ENCODE results near the gene CDH23. TPM values are rescaled to one million over a fixed set of nuclear protein-coding genes. Genes with fewer than 3 reads are reported as not detected.
A peak's percentile ranks its signal among the peaks of the same experiment; 100 is the strongest.

The CDH23 gene
- total and polyA plus RNA-seq, 9 of the 15 experiments (the other 6 are each of a cell fraction or from before 2014, with no cell fraction given) = 0.18 to 1.2 (median 0.47) TPM

DNA sequence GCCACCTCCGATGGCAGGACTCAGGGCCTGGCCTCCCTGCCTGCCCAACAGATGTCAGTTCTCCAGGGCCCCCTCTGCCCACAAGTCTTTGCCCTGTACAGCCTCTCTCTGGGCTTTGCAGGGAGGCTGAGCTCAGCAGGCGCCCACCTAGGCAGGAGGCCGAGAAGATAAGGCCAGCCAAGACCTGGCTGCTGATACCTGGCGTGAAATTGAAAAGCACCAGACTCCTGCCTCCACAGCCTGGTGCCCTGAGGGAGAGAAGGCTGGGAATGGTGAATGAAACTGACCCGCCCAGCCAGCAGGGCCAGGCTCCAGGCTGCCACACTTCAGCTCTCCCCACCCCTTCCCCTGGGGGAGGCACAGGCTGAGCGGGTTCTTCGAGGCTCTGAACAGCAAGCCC lies 145.8 kb downstream of the CDH23 start:
- WGBS (ENCODE audit: insufficient coverage, low coverage, missing lambda C conversion rate) = 17% methylated on average over 7 of the region's 7 CpGs
- ATAC-seq = no peak
- no peaks in the 10 kb centered on the region for H3K79me2 ChIP-seq (ENCODE audit: control insufficient read depth, insufficient read depth, low read length)
- H3K4me1 ChIP-seq (replicated peaks in 1 of 2; ENCODE audit: control insufficient read depth in 2 of 2, insufficient read depth in 2 of 2, low read length in 2 of 2) = peaks cover 5 to 13% of the 10 kb centered on the region in 2 experiments; a peak in 2 of 5 replicates
- in situ Hi-C loops (cut with MboI) (no loop called here), intact Hi-C loops (cut with micrococcal nuclease) (no loop called here)
- no peak overlapping the region for H3K4me3 ChIP-seq
- ChIA-PET POLR2A (interaction anchor here (1.1 kb wide), 1 partner anchor 9 kb away, joined by 3 read pairs; no protein-coding TSS in a partner anchor), CTCF (ENCODE audit: low intra/inter-chr PET ratio) (interaction anchor here (0.6 kb wide), 1 partner anchor 139 kb away, joined by 3 read pairs; no protein-coding TSS in a partner anchor)
- TF ChIP-seq, protein P1, sequence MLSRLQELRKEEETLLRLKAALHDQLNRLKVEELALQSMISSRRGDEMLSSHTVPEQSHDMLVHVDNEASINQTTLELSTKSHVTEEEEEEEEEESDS (CRISPR knock-in tag; IDR thresholded peaks at IDR 0.05) = no peak
- H3K27me3 ChIP-seq (ENCODE audit: control insufficient read depth in 2 of 2, insufficient read depth in 2 of 2, low read length in 2 of 2) = peaks cover 21 to 73% of the 10 kb centered on the region in 2 experiments
- H3K9me3 ChIP-seq (replicated peaks; ENCODE audit: control insufficient read depth, insufficient read depth, low read depth, low read length) = no peaks in the 10 kb centered on the region
- no peak overlapping the region for H2AFZ ChIP-seq (ENCODE audit: low read depth, low read length)
- no TSS peak for BruUV-seq (replicated peaks)
- FAIRE-seq = no peak
- H3K4me2 ChIP-seq (ENCODE audit: insufficient read depth, low read length) = no peak overlapping the region
- H3K36me3 ChIP-seq (ENCODE audit: control insufficient read depth, insufficient read depth, low read length) = no peaks in the 10 kb centered on the region
- DNase-seq (ENCODE audit: extremely low read depth in 1 of 4, low spot score in 3 of 4) = no peak
- no peak overlapping the region for H3K27ac ChIP-seq (ENCODE audit: extremely low read depth, low read depth, low read length)
- H4K20me1 ChIP-seq (replicated peaks; ENCODE audit: control insufficient read depth, insufficient read depth, low read length) = 0 out of 2 replicates have a peak, but pooled peaks cover 4% of the 10 kb centered on the region
- H3K9me1 ChIP-seq (ENCODE audit: control insufficient read depth, insufficient read depth, low read length) = no peaks in the 10 kb centered on the region
- H3K9ac ChIP-seq (ENCODE audit: insufficient read depth in 1 of 2, low read depth in 2 of 2, low read length in 2 of 2) = peak overlapping the region in 1 of 2 experiments; percentile 1; a peak in 1 of 4 replicates

DNA sequence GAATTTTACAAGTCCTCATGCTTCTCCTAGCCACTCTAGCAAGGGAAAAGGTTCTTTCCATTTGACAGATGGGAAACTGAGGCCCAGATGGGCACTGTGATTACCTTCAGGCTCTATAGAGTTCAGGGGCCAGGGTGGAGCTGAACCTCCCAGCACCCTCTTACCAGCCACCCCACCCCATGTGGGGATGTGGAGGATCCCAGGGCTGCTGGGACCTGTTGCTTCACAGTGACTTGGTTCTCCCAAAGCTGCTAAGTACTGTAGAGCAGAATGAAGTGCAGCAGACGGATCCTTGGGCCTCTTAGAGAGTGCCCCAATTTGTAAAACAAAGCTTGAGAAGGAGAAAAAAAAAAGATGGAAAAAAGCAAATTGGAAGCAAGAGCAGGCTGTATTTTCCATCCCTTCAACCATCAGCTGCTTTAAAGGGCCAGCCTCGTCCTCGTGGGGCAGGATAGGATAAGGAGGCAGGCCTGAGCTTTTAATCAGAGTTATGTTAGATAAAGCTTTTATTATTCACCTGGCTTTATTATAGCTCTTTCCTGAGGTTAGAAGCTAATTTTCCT lies 147.0 kb downstream of the CDH23 start:
- no peak overlapping the region for H2AFZ ChIP-seq (ENCODE audit: low read depth, low read length)
- in situ Hi-C loops (cut with MboI) (no loop called here), intact Hi-C loops (cut with micrococcal nuclease) (no loop called here)
- FAIRE-seq (peak; percentile 48), DNase-seq (ENCODE audit: extremely low read depth in 1 of 4, low spot score in 3 of 4) (no peak), ATAC-seq (no peak)
- no TSS peak for BruUV-seq (replicated peaks)
- POLR2A ChIA-PET = interaction anchor here (0.6 to 1.3 kb wide), 8 partner anchors 9 to 225 kb away, joined by 3 to 5 read pairs (median 3); no protein-coding TSS in a partner anchor
- H3K9me3 ChIP-seq (replicated peaks; ENCODE audit: control insufficient read depth, insufficient read depth, low read depth, low read length) = no peaks in the 10 kb centered on the region
- no peak overlapping the region for H3K27ac ChIP-seq (ENCODE audit: extremely low read depth, low read depth, low read length)
- H3K27me3 ChIP-seq (ENCODE audit: control insufficient read depth in 2 of 2, insufficient read depth in 2 of 2, low read length in 2 of 2) = peaks cover 21 to 65% of the 10 kb centered on the region in 2 experiments
- CTCF ChIA-PET (ENCODE audit: low intra/inter-chr PET ratio) = interaction anchor here (0.6 kb wide), 1 partner anchor 48 kb away, joined by 3 read pairs; no protein-coding TSS in a partner anchor
- H4K20me1 ChIP-seq (replicated peaks; ENCODE audit: control insufficient read depth, insufficient read depth, low read length) = 0 out of 2 replicates have a peak, but pooled peaks cover 4% of the 10 kb centered on the region
- WGBS (ENCODE audit: insufficient coverage, low coverage, missing lambda C conversion rate) = 15% methylated on average over 3 of the region's 3 CpGs
- H3K9me1 ChIP-seq (ENCODE audit: control insufficient read depth, insufficient read depth, low read length) = no peaks in the 10 kb centered on the region
- no peak overlapping the region for H3K4me2 ChIP-seq (ENCODE audit: insufficient read depth, low read length)
- no peaks in the 10 kb centered on the region for H3K79me2 ChIP-seq (ENCODE audit: control insufficient read depth, insufficient read depth, low read length)
- no peak overlapping the region for H3K9ac ChIP-seq (ENCODE audit: insufficient read depth in 1 of 2, low read depth in 2 of 2, low read length in 2 of 2)
- no peaks in the 10 kb centered on the region for H3K36me3 ChIP-seq (ENCODE audit: control insufficient read depth, insufficient read depth, low read length)
- no peak overlapping the region for H3K4me3 ChIP-seq
- H3K4me1 ChIP-seq (replicated peaks in 1 of 2; ENCODE audit: control insufficient read depth in 2 of 2, insufficient read depth in 2 of 2, low read length in 2 of 2) = peaks cover 13 to 22% of the 10 kb centered on the region in 2 experiments; a peak in 4 of 5 replicates
- TF ChIP-seq TCF7 (IDR thresholded peaks at IDR 0.05; ENCODE audit: borderline replicate concordance) (no peak), POU5F1 (IDR thresholded peaks at IDR 0.05; ENCODE audit: borderline replicate concordance, low read depth, low read length, partially characterized antibody) (no peak), SP1 (CRISPR knock-in tag; IDR thresholded peaks at IDR 0.05) (no peak), ZBED1 (IDR thresholded peaks at IDR 0.05) (no peak), JUNB (CRISPR knock-in tag; conservative IDR thresholded peaks at IDR 0.05) (no peak), ZNF12 (CRISPR knock-in tag; IDR thresholded peaks at IDR 0.05) (no peak), NFRKB (IDR thresholded peaks at IDR 0.05; ENCODE audit: low read depth) (no peak)
- TF ChIP-seq, protein P2, sequence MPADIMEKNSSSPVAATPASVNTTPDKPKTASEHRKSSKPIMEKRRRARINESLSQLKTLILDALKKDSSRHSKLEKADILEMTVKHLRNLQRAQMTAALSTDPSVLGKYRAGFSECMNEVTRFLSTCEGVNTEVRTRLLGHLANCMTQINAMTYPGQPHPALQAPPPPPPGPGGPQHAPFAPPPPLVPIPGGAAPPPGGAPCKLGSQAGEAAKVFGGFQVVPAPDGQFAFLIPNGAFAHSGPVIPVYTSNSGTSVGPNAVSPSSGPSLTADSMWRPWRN (IDR thresholded peaks at IDR 0.05; ENCODE audit: low read depth) = no peak
- TF ChIP-seq, protein P1 (CRISPR knock-in tag; IDR thresholded peaks at IDR 0.05) = no peak
- TF ChIP-seq, protein P3, sequence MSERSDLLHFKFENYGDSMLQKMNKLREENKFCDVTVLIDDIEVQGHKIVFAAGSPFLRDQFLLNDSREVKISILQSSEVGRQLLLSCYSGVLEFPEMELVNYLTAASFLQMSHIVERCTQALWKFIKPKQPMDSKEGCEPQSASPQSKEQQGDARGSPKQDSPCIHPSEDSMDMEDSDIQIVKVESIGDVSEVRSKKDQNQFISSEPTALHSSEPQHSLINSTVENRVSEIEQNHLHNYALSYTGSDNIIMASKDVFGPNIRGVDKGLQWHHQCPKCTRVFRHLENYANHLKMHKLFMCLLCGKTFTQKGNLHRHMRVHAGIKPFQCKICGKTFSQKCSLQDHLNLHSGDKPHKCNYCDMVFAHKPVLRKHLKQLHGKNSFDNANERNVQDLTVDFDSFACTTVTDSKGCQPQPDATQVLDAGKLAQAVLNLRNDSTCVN (CRISPR knock-in tag; IDR thresholded peaks at IDR 0.05) = no peak
- TF ChIP-seq, protein P4, sequence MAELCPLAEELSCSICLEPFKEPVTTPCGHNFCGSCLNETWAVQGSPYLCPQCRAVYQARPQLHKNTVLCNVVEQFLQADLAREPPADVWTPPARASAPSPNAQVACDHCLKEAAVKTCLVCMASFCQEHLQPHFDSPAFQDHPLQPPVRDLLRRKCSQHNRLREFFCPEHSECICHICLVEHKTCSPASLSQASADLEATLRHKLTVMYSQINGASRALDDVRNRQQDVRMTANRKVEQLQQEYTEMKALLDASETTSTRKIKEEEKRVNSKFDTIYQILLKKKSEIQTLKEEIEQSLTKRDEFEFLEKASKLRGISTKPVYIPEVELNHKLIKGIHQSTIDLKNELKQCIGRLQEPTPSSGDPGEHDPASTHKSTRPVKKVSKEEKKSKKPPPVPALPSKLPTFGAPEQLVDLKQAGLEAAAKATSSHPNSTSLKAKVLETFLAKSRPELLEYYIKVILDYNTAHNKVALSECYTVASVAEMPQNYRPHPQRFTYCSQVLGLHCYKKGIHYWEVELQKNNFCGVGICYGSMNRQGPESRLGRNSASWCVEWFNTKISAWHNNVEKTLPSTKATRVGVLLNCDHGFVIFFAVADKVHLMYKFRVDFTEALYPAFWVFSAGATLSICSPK (IDR thresholded peaks at IDR 0.05; ENCODE audit: borderline replicate concordance) = no peak
